Osteoblast (primary cell): ENCODE results near the gene SREBF2. TPM values are rescaled to one million over a fixed set of nuclear protein-coding genes. Genes with fewer than 3 reads are reported as not detected.

ENCODE experiments used
- DNase-seq: peaks from one replicate; pipeline ENCODE4 v3.0.0; 2011; ENCODE audit warnings: low spot score, mixed read lengths; ENCODE audit not compliant: insufficient read length; ENCODE audit errors: missing footprints
- H2AFZ ChIP-seq: 2 replicates; pipeline ENCODE4 v1.6.0; 2011; ENCODE audit warnings: mild to moderate bottlenecking, low read length
- H3K27ac ChIP-seq: 2 replicates; pipeline ENCODE4 v1.5.1; 2011; ENCODE audit warnings: mild to moderate bottlenecking, low read depth, low read length, moderate library complexity
- H3K27me3 ChIP-seq: 2 replicates; pipeline ENCODE4 v1.6.0; 2012; ENCODE audit warnings: mild to moderate bottlenecking, control low read depth, inconsistent platforms, low read length, moderate library complexity; ENCODE audit not compliant: insufficient read depth
- H3K36me3 ChIP-seq: 2 replicates; pipeline ENCODE4 v1.5.1; 2011; ENCODE audit warnings: mild to moderate bottlenecking, low read length, control low read depth, moderate library complexity; ENCODE audit not compliant: insufficient read depth
- H3K4me1 ChIP-seq: 2 replicates; pipeline ENCODE4 v1.5.1; 2011; ENCODE audit warnings: mild to moderate bottlenecking, low read length, control low read depth, moderate library complexity; ENCODE audit not compliant: insufficient read depth
- H3K4me2 ChIP-seq: 2 replicates; pipeline ENCODE4 v1.6.0; 2011; ENCODE audit warnings: mild to moderate bottlenecking, low read length; ENCODE audit not compliant: insufficient read depth
- H3K4me3 ChIP-seq: fragments of 200-600 bp; sonication (generic); 3 replicates; pipeline ENCODE4 v1.5.1; 2012; ENCODE audit warnings: mild to moderate bottlenecking, low read length, inconsistent platforms; ENCODE audit not compliant: insufficient read depth
- H3K79me2 ChIP-seq: 2 replicates; pipeline ENCODE4 v1.6.0; 2012; ENCODE audit warnings: mild to moderate bottlenecking, low read length, control low read depth, inconsistent platforms; ENCODE audit not compliant: insufficient read depth
- H3K9me3 ChIP-seq: 2 replicates; pipeline ENCODE4 v1.5.1; 2011; ENCODE audit warnings: low read depth, low read length, control low read depth
- H4K20me1 ChIP-seq: 2 replicates; pipeline ENCODE4 v1.6.0; 2012; ENCODE audit warnings: mild to moderate bottlenecking, low read length, control low read depth; ENCODE audit not compliant: insufficient read depth
- total RNA-seq: library from RNA; depleted of rRNA; stranded (reverse); fragments of >200 nt; gene quantifications from 2 replicates; pipeline ENCODE4 v1.2.3, GENCODE V29; 2012
- TF ChIP-seq, protein P1 (sequence below): IDR thresholded peaks from 2 replicates; pipeline ENCODE4 v1.5.1; 2011; ENCODE audit warnings: mild to moderate bottlenecking, low read depth, low read length, moderate library complexity; ENCODE audit errors: extremely low read depth

Gene SREBF2
- total RNA-seq, 1 donor: 80.3 TPM

DNA sequence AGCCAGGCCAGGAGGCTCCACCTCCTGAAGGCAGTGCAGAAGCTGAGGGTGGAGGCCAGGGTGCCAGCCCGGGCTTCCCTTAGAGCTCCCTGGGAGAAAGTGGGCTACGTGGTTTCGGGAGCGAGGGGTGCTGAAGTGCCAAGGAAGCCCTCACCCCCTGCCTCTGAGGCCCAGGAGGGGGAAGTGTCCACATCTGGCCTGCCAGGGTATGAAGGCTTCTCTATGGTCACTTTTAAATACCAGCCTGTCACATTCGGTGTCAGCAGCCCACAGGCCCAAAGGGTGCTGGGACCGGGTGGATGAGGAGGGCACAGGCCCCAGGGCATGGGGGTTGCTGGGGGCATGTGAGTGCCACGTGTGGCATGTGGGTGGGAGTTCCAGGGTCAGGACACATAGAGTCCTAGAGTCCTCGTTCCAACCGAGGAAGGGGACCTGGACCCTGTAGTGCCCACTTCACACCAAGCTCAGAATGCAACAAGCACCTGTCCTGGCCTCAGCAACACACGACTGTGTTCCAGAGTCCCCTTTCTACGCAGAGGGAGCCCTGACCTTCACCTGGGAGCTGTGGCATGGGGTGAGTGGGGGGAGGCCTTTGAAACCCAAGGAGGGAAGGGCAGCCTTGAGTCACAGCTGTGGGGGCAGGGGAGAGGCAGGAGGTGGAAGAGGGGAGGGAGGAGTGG, 80.3 kb downstream of the SREBF2 start:
- no peaks in the 10 kb centered on the region for H3K9me3 ChIP-seq
- H2AFZ ChIP-seq: no peak overlapping the region
- H3K36me3 ChIP-seq: no peaks in the 10 kb centered on the region
- H3K4me2 ChIP-seq: no peak overlapping the region
- no peak overlapping the region for H3K4me3 ChIP-seq
- TF ChIP-seq, protein P1, sequence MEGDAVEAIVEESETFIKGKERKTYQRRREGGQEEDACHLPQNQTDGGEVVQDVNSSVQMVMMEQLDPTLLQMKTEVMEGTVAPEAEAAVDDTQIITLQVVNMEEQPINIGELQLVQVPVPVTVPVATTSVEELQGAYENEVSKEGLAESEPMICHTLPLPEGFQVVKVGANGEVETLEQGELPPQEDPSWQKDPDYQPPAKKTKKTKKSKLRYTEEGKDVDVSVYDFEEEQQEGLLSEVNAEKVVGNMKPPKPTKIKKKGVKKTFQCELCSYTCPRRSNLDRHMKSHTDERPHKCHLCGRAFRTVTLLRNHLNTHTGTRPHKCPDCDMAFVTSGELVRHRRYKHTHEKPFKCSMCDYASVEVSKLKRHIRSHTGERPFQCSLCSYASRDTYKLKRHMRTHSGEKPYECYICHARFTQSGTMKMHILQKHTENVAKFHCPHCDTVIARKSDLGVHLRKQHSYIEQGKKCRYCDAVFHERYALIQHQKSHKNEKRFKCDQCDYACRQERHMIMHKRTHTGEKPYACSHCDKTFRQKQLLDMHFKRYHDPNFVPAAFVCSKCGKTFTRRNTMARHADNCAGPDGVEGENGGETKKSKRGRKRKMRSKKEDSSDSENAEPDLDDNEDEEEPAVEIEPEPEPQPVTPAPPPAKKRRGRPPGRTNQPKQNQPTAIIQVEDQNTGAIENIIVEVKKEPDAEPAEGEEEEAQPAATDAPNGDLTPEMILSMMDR: no peak
- H3K27me3 ChIP-seq: peaks cover 76% of the 10 kb centered on the region
- no peaks in the 10 kb centered on the region for H3K79me2 ChIP-seq
- H3K4me1 ChIP-seq: peaks cover 3% of the 10 kb centered on the region
- no peaks in the 10 kb centered on the region for H4K20me1 ChIP-seq
- DNase-seq: peak; percentile 90
- no peak overlapping the region for H3K27ac ChIP-seq

DNA sequence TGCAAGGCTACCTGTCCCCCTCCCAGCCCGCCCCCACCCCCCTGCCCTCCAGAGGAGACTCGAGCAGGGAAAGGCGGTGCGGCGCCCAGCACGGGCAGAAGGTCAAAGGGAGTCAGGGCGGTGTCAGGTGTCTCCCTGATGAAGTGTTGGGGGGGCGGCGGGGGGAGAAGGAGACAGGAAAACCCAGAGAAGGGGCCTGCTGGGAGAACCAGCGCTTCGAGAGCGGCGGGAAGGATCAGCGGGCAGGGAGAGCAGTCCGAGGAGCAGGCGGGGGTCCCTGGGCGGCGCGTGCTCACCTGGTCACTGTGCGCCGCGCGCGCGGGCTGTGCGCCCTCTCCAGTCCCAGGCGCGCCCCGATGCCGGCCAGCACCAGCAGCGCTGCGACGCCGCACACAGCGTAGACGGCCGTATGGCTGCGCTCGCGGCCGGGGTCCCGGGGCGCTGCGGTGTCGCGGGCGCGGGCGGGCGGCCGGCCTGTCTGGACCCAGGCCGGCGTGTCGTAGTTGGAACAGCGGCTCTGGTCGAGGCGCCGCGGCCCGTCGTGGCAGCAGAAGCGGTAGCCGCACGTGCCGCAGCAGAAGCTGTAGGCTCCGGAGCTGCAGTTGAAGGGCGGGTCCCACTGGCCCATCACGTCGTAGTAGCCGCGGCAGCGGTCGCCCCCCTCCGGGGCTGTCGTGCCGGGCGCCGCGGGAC, 81.1 kb downstream of the SREBF2 start:
- DNase-seq: peak; percentile 87
- no peak overlapping the region for H3K4me2 ChIP-seq
- H4K20me1 ChIP-seq: no peaks in the 10 kb centered on the region
- no peak overlapping the region for H3K4me3 ChIP-seq
- H3K79me2 ChIP-seq: no peaks in the 10 kb centered on the region
- TF ChIP-seq, protein P1: no peak
- no peaks in the 10 kb centered on the region for H3K9me3 ChIP-seq
- no peak overlapping the region for H3K27ac ChIP-seq
- peaks cover 74% of the 10 kb centered on the region for H3K27me3 ChIP-seq
- H3K4me1 ChIP-seq: peaks cover 4% of the 10 kb centered on the region
- no peak overlapping the region for H2AFZ ChIP-seq
- no peaks in the 10 kb centered on the region for H3K36me3 ChIP-seq

DNA sequence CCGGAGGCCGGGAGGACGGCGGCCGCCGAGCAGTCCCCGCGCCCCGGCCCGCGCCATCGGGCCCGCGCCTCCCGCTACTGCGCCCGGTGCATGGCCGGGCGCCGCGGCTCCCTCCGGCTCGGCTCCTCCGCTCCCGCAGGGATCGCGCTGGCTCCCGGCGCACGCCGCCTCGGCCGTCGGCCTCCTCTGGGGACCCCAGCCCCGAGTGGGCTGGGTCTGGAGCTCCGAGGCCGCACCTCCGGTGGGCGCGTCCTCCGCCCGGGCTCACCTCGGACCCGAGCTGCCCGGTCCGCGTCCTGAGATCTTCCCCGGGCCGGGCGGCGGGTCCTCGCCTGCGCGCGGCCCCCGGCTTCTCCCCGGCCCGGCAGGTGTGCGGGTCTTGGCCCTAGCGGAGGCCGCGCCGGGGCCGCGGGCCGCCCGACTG, 81.7 kb downstream of the SREBF2 start:
- Histone ChIP-seq H3K27ac (no peak overlapping the region), H2AFZ (no peak overlapping the region), H3K9me3 (no peaks in the 10 kb centered on the region), H3K4me3 (no peak overlapping the region), H3K4me2 (no peak overlapping the region), H3K36me3 (no peaks in the 10 kb centered on the region), H3K79me2 (no peaks in the 10 kb centered on the region), H3K4me1 (peaks cover 10% of the 10 kb centered on the region), H4K20me1 (no peaks in the 10 kb centered on the region), H3K27me3 (peaks cover 68% of the 10 kb centered on the region)
- peak; percentile 90 for DNase-seq
- TF ChIP-seq, protein P1: no peak

DNA sequence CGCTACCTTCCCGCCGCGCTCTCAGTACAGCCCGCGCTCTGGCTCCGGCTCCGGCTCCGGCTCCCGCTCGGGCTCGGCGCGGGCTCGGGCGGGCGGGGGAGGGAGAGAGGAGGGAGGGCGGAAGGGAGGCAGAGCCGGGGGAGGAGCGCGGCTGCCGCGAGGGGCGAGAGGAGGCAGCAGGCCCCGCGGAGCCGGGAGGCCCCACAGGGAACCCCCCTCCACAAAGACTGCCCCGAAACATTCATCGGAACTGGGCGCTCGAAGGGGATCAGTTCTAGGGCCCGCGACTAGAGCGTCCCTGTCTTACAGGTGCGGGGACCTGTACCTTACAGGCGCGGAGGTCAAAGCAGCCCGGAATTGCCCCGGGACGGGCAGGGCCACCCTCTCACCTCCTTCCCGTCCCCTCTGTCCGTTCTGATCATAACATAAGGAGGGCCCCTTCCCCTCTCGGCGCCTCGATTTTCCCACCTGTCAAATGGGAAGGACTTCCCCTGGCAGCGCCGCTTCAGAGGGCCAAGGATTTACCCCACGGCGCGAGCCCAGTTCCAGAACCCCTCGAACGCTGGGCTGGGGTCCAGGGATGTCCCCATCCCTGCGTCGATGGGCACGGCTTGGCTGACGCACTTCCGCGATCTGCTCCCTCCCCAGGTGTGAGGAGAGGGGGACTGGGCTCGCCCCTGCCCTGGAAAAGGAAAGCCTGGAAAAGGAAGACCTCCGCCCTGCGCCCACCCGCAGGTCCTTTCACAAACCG, 82.3 kb downstream of the SREBF2 start, which contains the start of gene SHISA8:
TSS of gene SHISA8 (minus strand) at position 40 of the 751 bp plus-strand sequence. CDS start 407 bp downstream, outside the sequence.
- H3K36me3 ChIP-seq: no peaks in the 10 kb centered on the region
- TF ChIP-seq, protein P1: no peak
- H3K4me1 ChIP-seq: peaks cover 10% of the 10 kb centered on the region
- H3K27ac ChIP-seq: no peak within 1 kb of the TSS
- H3K4me3 ChIP-seq: no peak within 1 kb of the TSS
- no peak within 1 kb of the TSS for H2AFZ ChIP-seq
- no peaks in the 10 kb centered on the region for H3K9me3 ChIP-seq
- H3K4me2 ChIP-seq: no peak within 1 kb of the TSS
- H4K20me1 ChIP-seq: no peaks in the 10 kb centered on the region
- peak; percentile 95 for DNase-seq
- H3K79me2 ChIP-seq: no peaks in the 10 kb centered on the region
- peaks cover 66% of the 10 kb centered on the region for H3K27me3 ChIP-seq
